Spleen (tissue), 11 donors: ENCODE measurements around the gene NUDT8. TPM values are rescaled to one million over a fixed set of nuclear protein-coding genes. Genes with fewer than 3 reads are reported as not detected.

Source experiments
- DNase-seq: peaks from one replicate; pipeline ENCODE4 v3.0.0-alpha.2; 2020
- H3K27ac ChIP-seq, 8 donors: fragments of 200-600 bp; sonication (generic) in 7 of 8; 1 replicate in 4 of 8; 2 replicates in 4 of 8; pipeline versions ENCODE4 v1.5.0 to v1.8.0; 2016 to 2021; ENCODE audit warnings: inconsistent platforms in 4 of 8, mild to moderate bottlenecking in 4 of 8, moderate library complexity in 1 of 8
- H3K27me3 ChIP-seq, 7 donors: fragments of 200-600 bp; sonication (generic) in 6 of 7; replicated peaks in 1 of 7; 1 replicate in 4 of 7; 2 replicates in 3 of 7; pipeline versions ENCODE4 v1.5.0 to v1.8.0; 2016 to 2021; ENCODE audit warnings: inconsistent platforms in 3 of 7, mild to moderate bottlenecking in 1 of 7
- H3K36me3 ChIP-seq, 6 donors: fragments of 200-600 bp; sonication (generic) in 5 of 6; 1 replicate in 4 of 6; 2 replicates in 2 of 6; pipeline versions ENCODE4 v1.5.0 to v1.8.0; 2016 to 2021; ENCODE audit warnings: inconsistent platforms in 2 of 6
- H3K4me1 ChIP-seq, 6 donors: fragments of 200-600 bp; sonication (generic) in 5 of 6; 1 replicate in 3 of 6; 2 replicates in 3 of 6; pipeline versions ENCODE4 v1.5.0 to v1.8.0; 2016 to 2021; ENCODE audit warnings: inconsistent platforms in 3 of 6
- H3K4me3 ChIP-seq, 8 donors: fragments of 200-600 bp; sonication (generic) in 7 of 8; 1 replicate in 4 of 8; 2 replicates in 4 of 8; pipeline versions ENCODE4 v1.5.0 to v1.8.0; 2016 to 2021; ENCODE audit warnings: inconsistent platforms in 4 of 8, mild to moderate bottlenecking in 4 of 8, moderate library complexity in 2 of 8
- H3K9me3 ChIP-seq, 8 donors: fragments of 200-600 bp; sonication (generic) in 7 of 8; 1 replicate in 4 of 8; 2 replicates in 4 of 8; pipeline versions ENCODE4 v1.5.0 to v1.8.0; 2016 to 2021; ENCODE audit warnings: inconsistent platforms in 4 of 8
- CTCF ChIP-seq, 11 experiments: fragments of 200-600 bp in 7 of 11; fragments of 450-650 bp in 4 of 11; sonication (generic) in 4 of 11; IDR thresholded peaks in 8 of 11; conservative IDR thresholded peaks in 3 of 11; 1 replicate in 7 of 11; 2 replicates in 4 of 11; pipeline versions ENCODE4 v1.4.0 to v1.8.0; 2016 to 2021; ENCODE audit warnings: antibody characterized with exemption in 11 of 11, inconsistent platforms in 4 of 11, mild to moderate bottlenecking in 1 of 11
- POLR2A ChIP-seq, 3 donors: fragments of 450-650 bp; IDR thresholded peaks; one replicate each; pipeline ENCODE4 v1.5.1; 2017; ENCODE audit warnings: antibody characterized with exemption in 3 of 3, mild to moderate bottlenecking in 1 of 3
- POLR2AphosphoS5 ChIP-seq, 3 donors: sonication (generic); formaldehyde crosslinking; IDR thresholded peaks; one replicate each; pipeline ENCODE4 v1.5.1; 2017; ENCODE audit warnings: antibody characterized with exemption in 3 of 3
- WGBS, 5 donors: extraction: QIAGEN DNeasy Blood & Tissue Kit in 3 of 5; methylation state at CpG; one replicate each; pipeline versions ENCODE4 v1.1.5 to v1.1.7; 2013 to 2018; 5-methylcytosine and 5-hydroxymethylcytosine counted together
- intact Hi-C: fragments of 100-400 bp; cut with DNase I; formaldehyde crosslinking; loops from one replicate; pipeline ENCODE4 v1.15.0; 2023; ENCODE audit warnings: low total_unique reads
- polyA plus RNA-seq, 3 donors: library from polyadenylated mRNA; stranded (reverse); fragments of 200-250 nt; gene quantifications; one replicate each; pipeline ENCODE4 v1.2.1, GENCODE V29; 2013
- total RNA-seq, 7 donors: library from RNA; depleted of rRNA in 3 of 7; stranded (reverse); fragments of >200 nt in 3 of 7; fragmentation: NEBNext Ultra II Directional in 4 of 7; extraction: Animal tissue kit (Norgen Biotek cat#: 25700) in 4 of 7; gene quantifications; one replicate each; pipeline versions ENCODE4 v1.1.0 to v1.2.1, GENCODE V29; 2016 to 2021
- donor health status: healthy with polysubstance abuse.
- donor health status: DM: no; HTN: no; CAD: no; lungs with moderate emphysema.
- donor health status: DM: no; HTN: no; CAD: no.
- donor health status: Bipolar disorder and iron deficiency.
- donor health status: healthy.
- donor health status: DM: no; HTN: no; CAD: no.
- donor health status: DM: yes; HTN: yes; CAD: no.

The NUDT8 gene
- total and polyA plus RNA-seq, 10 donors: 2.7 to 9.2 (median 5.9) TPM

GRCh38 chr11:67610302-67610868, 19.4 kb downstream of the NUDT8 start:
- H3K36me3 ChIP-seq: peaks cover 0 to 53% (median 46%) of the 10 kb centered on the region in 6 donors
- TF ChIP-seq CTCF (IDR thresholded peaks at IDR 0.05 in 8 of 11, conservative IDR thresholded peaks at IDR 0.05 in 3 of 11) (no peak), POLR2AphosphoS5 (IDR thresholded peaks at IDR 0.05) (no peak), POLR2A (IDR thresholded peaks at IDR 0.05) (no peak)
- H3K9me3 ChIP-seq: no peaks in the 10 kb centered on the region
- H3K4me3 ChIP-seq: no peak overlapping the region
- DNase-seq: no peak
- intact Hi-C loops: no loop called here
- 90 to 95% (median 92%) methylated on average over 14 to 15 of the region's 15 CpGs for WGBS, 5 donors
- H3K27me3 ChIP-seq: peaks cover 0 to 7% (median 0%) of the 10 kb centered on the region in 7 donors
- no peak overlapping the region for H3K27ac ChIP-seq
- peaks cover 23 to 68% (median 49%) of the 10 kb centered on the region in 6 donors for H3K4me1 ChIP-seq

GRCh38 chr11:67609316-67609715, 20.4 kb downstream of the NUDT8 start:
- WGBS, 5 donors: 90 to 98% (median 92%) methylated on average over 10 of the region's 10 CpGs
- peaks cover 0 to 3% (median 0%) of the 10 kb centered on the region in 7 donors for H3K27me3 ChIP-seq
- TF ChIP-seq POLR2AphosphoS5 (IDR thresholded peaks at IDR 0.05): no peak
- no peaks in the 10 kb centered on the region for H3K9me3 ChIP-seq
- DNase-seq: no peak
- peaks cover 0 to 53% (median 46%) of the 10 kb centered on the region in 6 donors for H3K36me3 ChIP-seq
- no peak overlapping the region for H3K4me3 ChIP-seq
- intact Hi-C loops: no loop called here
- no peak overlapping the region for H3K27ac ChIP-seq
- H3K4me1 ChIP-seq: peaks cover 18 to 58% (median 39%) of the 10 kb centered on the region in 6 donors

- Histone ChIP-seq H3K36me3 (peaks cover 0 to 53% (median 46%) of the 10 kb centered on the region in 6 donors), H3K27me3 (peaks cover 0 to 3% (median 0%) of the 10 kb centered on the region in 7 donors), H3K27ac (no peak overlapping the region), H3K4me1 (peaks cover 14 to 49% (median 30%) of the 10 kb centered on the region in 6 donors), H3K9me3 (no peaks in the 10 kb centered on the region), H3K4me3 (no peak overlapping the region)
- no peak for DNase-seq
- 93 to 98% (median 96%) methylated on average over 7 to 8 of the region's 8 CpGs for WGBS, 5 donors
- intact Hi-C loops: no loop called here
- no peak for TF ChIP-seq POLR2A (IDR thresholded peaks at IDR 0.05)
- TF ChIP-seq CTCF (IDR thresholded peaks at IDR 0.05 in 8 of 11, conservative IDR thresholded peaks at IDR 0.05 in 3 of 11): no peak
- TF ChIP-seq POLR2AphosphoS5 (IDR thresholded peaks at IDR 0.05): no peak
Observed at GRCh38 chr11:67608486-67608885, 21.3 kb downstream of the NUDT8 start.

- H3K4me3 ChIP-seq: peak overlapping the region; percentile 83 to 100 (median 96)
- H3K27ac ChIP-seq: peak overlapping the region in 4 of 8 donors; percentile 89 to 92 (median 90)
- intact Hi-C loops: no loop called here
- peaks cover 0 to 3% (median 0%) of the 10 kb centered on the region in 7 donors for H3K27me3 ChIP-seq
- TF ChIP-seq POLR2AphosphoS5 (IDR thresholded peaks at IDR 0.05): no peak
- no peak for TF ChIP-seq POLR2A (IDR thresholded peaks at IDR 0.05)
- no peak for TF ChIP-seq CTCF (IDR thresholded peaks at IDR 0.05 in 8 of 11, conservative IDR thresholded peaks at IDR 0.05 in 3 of 11)
- no peak for DNase-seq
- 54 to 70% (median 60%) methylated on average over 8 to 9 of the region's 9 CpGs for WGBS, 5 donors
- peaks cover 0 to 44% (median 41%) of the 10 kb centered on the region in 6 donors for H3K36me3 ChIP-seq
- peaks cover 14 to 40% (median 25%) of the 10 kb centered on the region in 6 donors for H3K4me1 ChIP-seq
- no peaks in the 10 kb centered on the region for H3K9me3 ChIP-seq
Observed at GRCh38 chr11:67607507-67607906, 22.2 kb downstream of the NUDT8 start.
